Left lung (tissue), 10 donors: ENCODE measurements around the gene SLF2. TPM values are rescaled to one million over a fixed set of nuclear protein-coding genes. Genes with fewer than 3 reads are reported as not detected.

Source experiments
- ATAC-seq: fragments of 200-7000 bp; cut with Tn5 transposase; one replicate; pipeline ENCODE4 v1.9.1; 2020; ENCODE audit warnings: moderate library complexity
- DNase-seq, 4 donors: peaks; one replicate each; pipeline ENCODE4 v3.0.0-alpha.2; 2013 to 2020
- H3K27ac ChIP-seq, 2 donors: fragments of 200-600 bp; sonication (generic) in 1 of 2; one replicate each; pipeline versions ENCODE4 v1.5.0 to v1.8.0; 2020 to 2021
- H3K27me3 ChIP-seq, 2 donors: fragments of 200-600 bp; sonication (generic) in 1 of 2; one replicate each; pipeline versions ENCODE4 v1.5.0 to v1.8.0; 2020 to 2021
- H3K36me3 ChIP-seq, 2 donors: fragments of 200-600 bp; sonication (generic) in 1 of 2; one replicate each; pipeline versions ENCODE4 v1.5.0 to v1.8.0; 2020 to 2021
- H3K4me1 ChIP-seq, 2 donors: fragments of 200-600 bp; one replicate each; pipeline ENCODE4 v1.8.0; 2021
- H3K4me3 ChIP-seq, 2 donors: fragments of 200-600 bp; sonication (generic) in 1 of 2; one replicate each; pipeline versions ENCODE4 v1.5.0 to v1.8.0; 2020 to 2021; ENCODE audit warnings: mild to moderate bottlenecking in 1 of 2
- H3K9me3 ChIP-seq, 2 donors: fragments of 200-600 bp; sonication (generic) in 1 of 2; one replicate each; pipeline versions ENCODE4 v1.5.0 to v1.8.0; 2020 to 2021
- CTCF ChIP-seq, 2 donors: fragments of 200-600 bp; sonication (generic) in 1 of 2; IDR thresholded peaks; one replicate each; pipeline versions ENCODE4 v1.5.0 to v1.8.0; 2021; ENCODE audit warnings: antibody characterized with exemption in 2 of 2
- intact Hi-C, 2 donors: fragments of 100-400 bp; cut with DNase I; formaldehyde crosslinking; loops; one replicate each; pipeline versions ENCODE4 v1.11.2 to v1.14.2; 2022
- polyA plus RNA-seq, 6 donors: library from polyadenylated mRNA; unstranded; fragments of 120-200 nt; gene quantifications; one replicate each; pipeline ENCODE4 v1.2.1, GENCODE V29; 2013; ENCODE audit not compliant: insufficient read length in 6 of 6
- total RNA-seq, 2 donors: library from RNA; stranded (reverse); fragmentation: NEBNext Ultra II Directional; extraction: Animal tissue kit (Norgen Biotek cat#: 25700); gene quantifications; one replicate each; pipeline ENCODE4 v1.2.1, GENCODE V29; 2021
- donor health status: DM: no; HTN: yes; CAD: no.
- donor health status: DM: no; HTN: no; CAD: no.

The SLF2 gene
- total and polyA plus RNA-seq, 8 donors: 26.4 to 70.7 (median 60.4) TPM

GRCh38 chr10:100978901-100979195, 66.1 kb downstream of the SLF2 start:
- H3K4me1 ChIP-seq: no peaks in the 10 kb centered on the region
- H3K27me3 ChIP-seq: no peaks in the 10 kb centered on the region
- intact Hi-C loops: no loop called here
- H3K9me3 ChIP-seq: no peaks in the 10 kb centered on the region
- H3K27ac ChIP-seq: no peak overlapping the region
- no peak for DNase-seq
- H3K4me3 ChIP-seq: no peak overlapping the region
- no peak for TF ChIP-seq CTCF (IDR thresholded peaks at IDR 0.05)
- H3K36me3 ChIP-seq: peaks cover 0 to 51% of the 10 kb centered on the region in 2 donors
- no peak for ATAC-seq

DNA sequence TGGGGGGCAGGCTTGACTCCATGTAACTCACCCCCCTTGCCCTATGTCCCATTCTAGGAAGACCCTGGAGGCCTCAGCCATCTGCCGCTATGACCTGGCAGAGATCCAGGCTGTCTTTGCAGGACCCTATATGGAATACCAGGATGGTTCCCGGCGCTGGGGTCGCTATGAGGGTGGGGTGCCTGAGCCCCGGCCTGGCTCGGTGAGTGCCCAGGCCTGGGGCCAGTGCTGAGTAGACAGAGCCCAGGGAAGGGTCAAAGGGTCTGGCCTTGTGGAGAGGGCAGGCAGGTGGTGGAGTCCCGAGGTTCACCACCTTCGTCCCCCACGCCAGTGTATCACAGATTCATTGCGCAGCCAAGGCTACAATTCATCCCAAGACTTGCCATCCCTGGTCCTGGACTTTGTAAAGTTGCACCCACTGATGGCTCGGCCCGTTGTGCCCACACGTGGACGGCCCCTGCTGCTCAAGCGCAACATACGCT, 67.1 kb downstream of the SLF2 start:
- Histone ChIP-seq H3K9me3 (no peaks in the 10 kb centered on the region), H3K4me1 (no peaks in the 10 kb centered on the region), H3K27ac (no peak overlapping the region), H3K4me3 (no peak overlapping the region), H3K27me3 (no peaks in the 10 kb centered on the region), H3K36me3 (peaks cover 0 to 53% of the 10 kb centered on the region in 2 donors)
- DNase-seq (no peak), ATAC-seq (no peak)
- intact Hi-C loops: no loop called here
- TF ChIP-seq CTCF (IDR thresholded peaks at IDR 0.05): no peak

- no peak for ATAC-seq
- no peak for TF ChIP-seq CTCF (IDR thresholded peaks at IDR 0.05)
- no peak for DNase-seq
- peaks cover 0 to 53% of the 10 kb centered on the region in 2 donors for H3K36me3 ChIP-seq
- H3K9me3 ChIP-seq: no peaks in the 10 kb centered on the region
- intact Hi-C loops: no loop called here
- no peak overlapping the region for H3K4me3 ChIP-seq
- H3K4me1 ChIP-seq: no peaks in the 10 kb centered on the region
- no peaks in the 10 kb centered on the region for H3K27me3 ChIP-seq
- no peak overlapping the region for H3K27ac ChIP-seq
Measured at GRCh38 chr10:100980311-100980710, 67.5 kb downstream of the SLF2 start.

DNA sequence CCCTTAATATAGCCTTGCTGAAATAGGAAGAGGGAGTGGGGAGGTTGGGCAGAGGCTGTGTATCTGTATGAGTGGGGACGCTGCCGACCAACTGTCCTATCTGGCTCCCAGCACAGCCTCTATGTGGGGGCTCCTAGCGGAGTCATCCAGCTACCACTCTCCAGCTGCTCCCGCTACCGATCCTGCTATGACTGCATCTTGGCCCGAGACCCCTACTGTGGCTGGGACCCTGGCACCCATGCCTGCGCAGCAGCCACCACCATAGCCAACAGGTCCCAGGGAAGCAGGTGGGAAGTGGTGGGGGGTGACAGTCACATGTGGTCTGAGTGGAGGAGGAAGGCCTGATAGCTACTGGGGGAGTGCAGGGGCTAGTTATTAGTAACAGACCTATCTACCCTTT, 67.9 kb downstream of the SLF2 start:
- H3K9me3 ChIP-seq: no peaks in the 10 kb centered on the region
- ATAC-seq (no peak), DNase-seq (no peak)
- intact Hi-C loops: no loop called here
- peaks cover 0 to 53% of the 10 kb centered on the region in 2 donors for H3K36me3 ChIP-seq
- no peaks in the 10 kb centered on the region for H3K4me1 ChIP-seq
- no peak for TF ChIP-seq CTCF (IDR thresholded peaks at IDR 0.05)
- H3K4me3 ChIP-seq: no peak overlapping the region
- H3K27me3 ChIP-seq: no peaks in the 10 kb centered on the region
- no peak overlapping the region for H3K27ac ChIP-seq

DNA sequence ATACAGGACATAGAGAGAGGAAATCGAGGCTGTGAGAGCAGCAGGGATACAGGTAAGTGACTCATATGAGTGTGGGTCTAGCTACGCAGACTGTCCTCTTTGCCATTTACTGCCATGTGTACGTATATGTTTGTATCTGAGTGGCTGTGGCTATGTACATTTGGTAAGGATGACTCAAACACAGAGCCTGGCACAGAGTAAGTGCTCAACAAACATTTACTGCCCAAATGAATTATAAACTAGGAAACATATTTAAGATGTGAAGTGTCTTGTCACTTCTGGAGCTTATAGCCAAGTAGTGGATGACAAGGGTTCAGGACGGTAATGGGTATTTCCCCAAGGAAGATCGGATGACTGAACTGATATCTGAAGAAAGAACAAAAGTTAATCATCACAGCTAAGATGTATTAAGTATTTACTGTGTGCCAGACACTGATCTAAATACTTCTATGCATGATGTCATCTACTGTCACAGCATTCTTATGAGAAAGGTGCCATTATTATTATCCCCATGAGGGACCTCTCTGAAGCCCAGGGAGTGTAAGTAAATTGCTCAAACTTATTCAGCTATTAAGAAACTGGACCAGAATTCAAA, 68.5 kb downstream of the SLF2 start:
- H3K36me3 ChIP-seq: peaks cover 0 to 53% of the 10 kb centered on the region in 2 donors
- DNase-seq: no peak

More for the DNA sequence above, 68.5 kb downstream of the SLF2 start:
- ATAC-seq: no peak
- no peaks in the 10 kb centered on the region for H3K9me3 ChIP-seq
- H3K4me3 ChIP-seq: no peak overlapping the region
- H3K4me1 ChIP-seq: peaks cover 2 to 5% of the 10 kb centered on the region in 2 donors
- no peaks in the 10 kb centered on the region for H3K27me3 ChIP-seq
- H3K27ac ChIP-seq: no peak overlapping the region
- TF ChIP-seq CTCF (IDR thresholded peaks at IDR 0.05): no peak
- intact Hi-C loops: no loop called here
